NK-92 (cell line): Measurements from ENCODE around the gene JAKMIP1.
"Not testable (repeated sequence)": the region's sequence is repeated elsewhere in the genome, so short reads cannot be mapped to it uniquely, and the experiment has no call there.

ENCODE experiments used
- DNase-seq: peaks from one replicate; lab custom pipeline; 2025; ENCODE audit not compliant: unreplicated experiment; lab: John Stamatoyannopoulos, UW

Gene JAKMIP1

DNA sequence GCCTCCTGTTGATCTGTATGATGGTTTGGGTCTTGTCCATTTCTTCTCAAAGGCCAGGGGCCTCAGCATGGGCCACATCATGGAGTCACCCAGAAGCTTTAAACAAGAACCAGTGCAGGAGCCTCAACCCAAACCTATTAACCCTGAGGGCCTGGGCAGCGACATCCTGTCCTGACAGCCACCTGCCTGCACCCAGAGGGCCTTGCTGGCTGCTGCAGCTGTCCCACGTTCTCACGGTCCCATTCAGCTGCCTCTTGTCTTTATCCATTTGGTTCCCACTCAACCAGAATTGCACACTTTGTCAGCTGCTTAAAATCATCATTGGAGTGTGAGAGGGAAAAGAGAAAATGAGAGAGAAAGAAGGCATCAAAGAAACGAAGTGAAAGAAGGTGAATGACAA, 203.7 kb downstream of the JAKMIP1 start:
- DNase-seq: no peak

DNA sequence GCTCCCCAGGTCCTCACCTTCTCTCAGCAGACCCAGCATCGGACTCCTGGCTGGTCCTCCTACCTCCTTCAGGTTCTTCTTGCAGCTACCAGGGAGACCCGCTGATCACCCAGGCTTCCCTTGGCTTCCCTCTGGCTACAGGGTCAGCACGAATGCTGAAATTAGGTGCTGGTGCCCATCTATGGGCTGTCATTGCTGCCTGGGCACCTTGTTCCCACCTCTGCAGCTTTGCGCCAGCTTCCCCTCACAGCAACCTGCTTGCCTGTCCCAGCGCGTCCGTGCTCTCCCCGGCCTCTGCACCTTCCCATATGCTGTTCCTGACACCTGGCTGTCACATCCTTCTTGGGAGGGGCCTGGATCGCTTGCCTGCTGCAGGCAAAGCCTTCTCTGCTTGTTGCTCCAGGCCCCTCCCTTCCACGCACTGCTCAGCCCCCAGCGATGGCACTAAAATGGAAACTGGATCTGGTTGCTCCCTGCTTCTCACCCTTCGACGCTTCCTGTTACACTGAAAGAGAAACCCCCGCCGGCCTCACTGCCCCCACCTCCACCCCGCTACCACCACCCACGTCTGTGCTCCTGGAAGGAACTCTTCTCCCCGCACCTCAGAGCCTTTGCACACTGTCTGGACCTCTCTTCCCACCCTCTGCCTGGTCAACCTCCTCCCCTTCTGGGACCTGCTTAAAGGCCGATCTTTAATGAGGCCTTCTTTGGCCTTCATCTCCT, 204.3 kb downstream of the JAKMIP1 start:
- no peak for DNase-seq

GRCh38 chr4:5993876-5994811, 206.2 kb downstream of the JAKMIP1 start:
- DNase-seq: no peak

GRCh38 chr4:5993346-5993745, 207.0 kb downstream of the JAKMIP1 start:
- DNase-seq: not testable (repeated sequence)

GRCh38 chr4:5992828-5993321, 207.5 kb downstream of the JAKMIP1 start:
- DNase-seq: no peak

- no peak for DNase-seq
Measured at GRCh38 chr4:5992171-5992827, 208.1 kb downstream of the JAKMIP1 start.

DNA sequence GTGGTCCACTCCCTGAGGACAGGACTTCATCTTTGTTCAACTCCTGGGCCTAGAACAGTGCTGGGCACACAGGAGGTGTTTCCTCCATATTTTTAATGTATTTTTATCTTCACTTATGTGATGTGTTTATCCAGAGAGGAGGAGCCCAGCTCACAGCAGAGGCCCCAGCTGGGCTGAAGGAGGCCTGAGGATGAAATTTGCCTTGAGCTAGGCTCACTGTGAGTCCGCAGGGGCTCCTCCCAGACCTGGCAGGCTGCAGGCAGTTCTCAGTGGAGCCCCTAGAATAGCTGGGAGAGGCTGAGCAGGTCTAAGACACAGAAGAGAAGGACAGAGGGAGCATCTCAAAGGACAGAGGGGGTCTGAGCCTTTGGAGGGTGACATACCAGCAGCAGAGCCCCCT, 208.9 kb downstream of the JAKMIP1 start:
- DNase-seq: no peak

DNA sequence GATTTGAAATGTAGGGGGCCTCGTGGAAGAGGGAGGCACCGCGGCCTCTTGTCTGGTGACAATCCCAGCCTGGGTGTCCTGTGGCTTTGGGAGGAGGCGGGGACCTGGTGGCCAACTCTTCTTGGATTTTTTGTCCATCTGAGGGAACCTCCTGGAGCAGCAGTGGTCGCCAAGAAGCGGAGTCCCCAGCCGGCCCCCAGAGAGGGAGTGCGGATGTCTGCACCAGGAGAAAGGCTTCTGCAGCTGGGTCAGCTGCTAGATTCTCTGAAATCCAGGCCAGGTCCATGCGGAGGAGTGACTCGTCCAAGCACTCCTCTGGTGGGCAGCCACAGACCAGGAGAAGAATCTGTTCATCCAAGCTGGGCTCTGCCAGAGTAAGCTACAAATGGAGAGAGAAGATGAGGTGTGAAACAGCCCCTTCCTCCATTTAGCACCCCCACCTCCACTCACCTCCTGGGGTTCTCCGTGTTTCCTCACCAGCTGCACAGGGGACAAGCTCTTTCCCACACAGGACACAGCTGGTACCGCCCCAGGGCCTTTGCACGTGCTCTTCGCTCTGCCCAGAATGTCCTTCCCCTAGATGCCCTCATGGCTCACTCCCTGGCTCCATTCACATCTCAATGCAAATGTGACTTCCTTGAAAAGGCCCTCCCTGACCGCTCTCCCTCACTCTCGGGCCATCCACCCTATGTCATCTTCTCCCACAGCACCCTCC, 209.7 kb downstream of the JAKMIP1 start:
- DNase-seq: no peak

- DNase-seq: no peak
Measured at GRCh38 chr4:5989236-5990225, 210.8 kb downstream of the JAKMIP1 start.

DNA sequence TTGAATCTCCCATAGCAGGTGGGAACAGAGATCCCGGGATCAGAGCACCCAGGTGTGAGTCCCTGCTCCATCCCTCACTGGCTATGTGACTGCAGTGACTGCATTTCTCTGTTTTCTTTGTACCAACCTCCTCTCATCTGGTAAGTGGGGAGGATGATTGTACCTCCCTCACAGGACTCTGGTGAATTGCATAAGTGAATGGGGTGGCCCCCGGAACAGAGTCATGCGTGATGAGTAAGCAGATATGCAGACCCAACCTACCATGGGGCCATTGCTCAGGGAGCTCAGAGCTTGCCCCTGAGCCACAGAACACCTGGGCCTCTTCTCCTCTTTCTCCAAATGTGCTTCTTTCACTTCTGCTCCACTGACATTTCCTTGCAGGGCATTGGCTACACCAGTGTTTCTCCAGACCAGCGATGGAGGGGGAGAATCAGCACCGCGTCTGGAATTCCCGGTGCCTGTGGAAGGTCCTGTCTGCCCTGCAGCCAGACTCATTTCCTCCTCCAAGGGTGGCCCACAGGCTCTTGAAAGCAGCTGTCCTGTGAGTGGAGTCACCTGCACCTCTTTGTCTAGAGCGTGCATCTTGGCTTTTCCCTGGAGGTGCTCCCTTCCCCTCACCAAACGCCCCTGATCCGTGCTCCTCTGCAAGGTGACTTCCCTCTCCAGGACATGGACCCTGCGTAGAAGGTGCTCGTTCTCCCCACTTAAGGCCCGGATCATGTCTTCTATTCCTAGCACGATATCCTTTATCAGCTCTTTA, 212.1 kb downstream of the JAKMIP1 start:
- DNase-seq: no peak

GRCh38 chr4:5984843-5985242, 215.5 kb downstream of the JAKMIP1 start:
- no peak for DNase-seq

GRCh38 chr4:5982156-5982973, 218.0 kb downstream of the JAKMIP1 start:
- no peak for DNase-seq

- DNase-seq: no peak
Measured at GRCh38 chr4:5980436-5981155, 219.8 kb downstream of the JAKMIP1 start.

DNA sequence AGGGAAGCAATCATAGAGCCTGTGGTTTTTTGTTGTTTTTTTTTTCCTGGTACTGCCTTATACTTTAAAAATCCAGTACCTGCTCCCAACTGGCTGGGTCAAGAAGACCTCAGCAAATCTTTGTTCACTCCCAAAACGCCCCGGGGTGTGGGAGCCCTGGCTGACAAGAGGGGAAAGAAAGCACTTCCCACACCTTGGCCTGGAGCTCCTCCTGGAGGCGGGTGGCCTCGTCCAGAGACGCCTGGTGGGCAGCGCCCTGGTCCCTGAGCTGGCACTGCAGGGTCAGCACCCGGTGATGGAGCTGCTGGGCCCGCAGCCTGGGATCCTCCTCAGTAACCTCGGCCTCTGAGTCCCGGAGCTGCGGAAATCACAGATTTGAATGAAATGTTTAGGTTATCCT, 220.4 kb downstream of the JAKMIP1 start:
- no peak for DNase-seq

GRCh38 chr4:5976921-5977320, 223.4 kb downstream of the JAKMIP1 start:
- no peak for DNase-seq

DNA sequence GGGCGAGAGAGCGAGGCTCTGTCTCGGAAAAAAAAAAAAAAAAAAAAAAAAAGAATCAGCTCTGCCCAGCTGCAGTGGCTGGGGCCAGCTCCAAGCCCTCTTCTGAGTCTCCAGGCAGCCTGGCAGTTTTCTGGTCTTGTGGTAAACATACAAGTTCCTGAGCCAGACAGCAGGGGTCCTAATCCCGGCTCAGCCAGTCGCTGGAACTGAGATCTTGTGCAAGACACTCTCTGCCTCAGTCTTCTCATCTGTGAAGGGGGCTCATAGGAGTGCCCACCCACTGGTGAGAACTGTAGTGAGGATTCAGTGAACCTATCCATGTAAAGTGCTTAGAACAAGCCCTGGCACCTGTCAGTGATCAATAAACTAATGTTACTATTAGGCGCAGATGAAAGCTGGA, 223.9 kb downstream of the JAKMIP1 start:
- DNase-seq: no peak
